ENCODE measurements around the gene MGRN1.
"Not testable (repeated sequence)": the region's sequence is repeated elsewhere in the genome, so short reads cannot be mapped to it uniquely, and the experiment has no call there.

MGRN1 gene

GRCh38 chr16:4701791-4702465, 77.3 kb downstream of the MGRN1 start:
- no peak for DNase-seq

GRCh38 chr16:4702466-4702808, 77.8 kb downstream of the MGRN1 start:
- no peak for DNase-seq

GRCh38 chr16:4703906-4704305, 79.3 kb downstream of the MGRN1 start:
- no peak for DNase-seq

- DNase-seq: no peak
Observed at GRCh38 chr16:4704491-4704890, 79.9 kb downstream of the MGRN1 start.

- DNase-seq: no peak
Observed at GRCh38 chr16:4704913-4705312, 80.3 kb downstream of the MGRN1 start.

- DNase-seq: no peak
Observed at GRCh38 chr16:4706871-4707270, 82.2 kb downstream of the MGRN1 start.

- DNase-seq: no peak
Observed at GRCh38 chr16:4709481-4709880, 84.9 kb downstream of the MGRN1 start.

- no peak for DNase-seq
Observed at GRCh38 chr16:4713663-4714501, 89.3 kb downstream of the MGRN1 start.

GRCh38 chr16:4714996-4715395, 90.4 kb downstream of the MGRN1 start:
- DNase-seq: no peak

- DNase-seq: no peak
Observed at GRCh38 chr16:4718466-4718865, 93.8 kb downstream of the MGRN1 start.

GRCh38 chr16:4723071-4723767, 98.6 kb downstream of the MGRN1 start:
- no peak for DNase-seq

- no peak for DNase-seq
Observed at GRCh38 chr16:4724661-4725270, 100.1 kb downstream of the MGRN1 start.

GRCh38 chr16:4726616-4727015, 102.0 kb downstream of the MGRN1 start:
- no peak for DNase-seq

- DNase-seq: no peak
Observed at GRCh38 chr16:4728676-4729075, 104.0 kb downstream of the MGRN1 start.

GRCh38 chr16:4729876-4730275, 105.2 kb downstream of the MGRN1 start:
- DNase-seq: no peak

GRCh38 chr16:4733211-4733742, 108.7 kb downstream of the MGRN1 start:
- no peak for DNase-seq

- DNase-seq: no peak
Observed at GRCh38 chr16:4733747-4734062, 109.1 kb downstream of the MGRN1 start.

GRCh38 chr16:4734063-4734729, 109.6 kb downstream of the MGRN1 start, which contains the start of the genes ANKS3 and DNAAF8:
Gene ANKS3 (minus strand): TSS chr16:4734271. CDS start chr16:4730149, 4,122 bp downstream.
Gene DNAAF8 (plus strand): TSS chr16:4734537. CDS start chr16:4736515, 1,978 bp downstream.
- peak; percentile 20 for DNase-seq

- peak; percentile 7 for DNase-seq
Observed at GRCh38 chr16:4734730-4735535, 110.3 kb downstream of the MGRN1 start.

GRCh38 chr16:4736546-4736945, 111.9 kb downstream of the MGRN1 start:
- DNase-seq: no peak

GRCh38 chr16:4737545-4737944, 112.9 kb downstream of the MGRN1 start:
- no peak for DNase-seq

GRCh38 chr16:4738370-4738769, 113.7 kb downstream of the MGRN1 start:
- DNase-seq: not testable (repeated sequence)
